ENCODE measurements around the gene PLB1. TPM values are rescaled to one million over a fixed set of nuclear protein-coding genes. Genes with fewer than 3 reads are reported as not detected.

PLB1 gene
- total RNA-seq, 1 experiment from 2014 or later = 0.44 TPM

DNA sequence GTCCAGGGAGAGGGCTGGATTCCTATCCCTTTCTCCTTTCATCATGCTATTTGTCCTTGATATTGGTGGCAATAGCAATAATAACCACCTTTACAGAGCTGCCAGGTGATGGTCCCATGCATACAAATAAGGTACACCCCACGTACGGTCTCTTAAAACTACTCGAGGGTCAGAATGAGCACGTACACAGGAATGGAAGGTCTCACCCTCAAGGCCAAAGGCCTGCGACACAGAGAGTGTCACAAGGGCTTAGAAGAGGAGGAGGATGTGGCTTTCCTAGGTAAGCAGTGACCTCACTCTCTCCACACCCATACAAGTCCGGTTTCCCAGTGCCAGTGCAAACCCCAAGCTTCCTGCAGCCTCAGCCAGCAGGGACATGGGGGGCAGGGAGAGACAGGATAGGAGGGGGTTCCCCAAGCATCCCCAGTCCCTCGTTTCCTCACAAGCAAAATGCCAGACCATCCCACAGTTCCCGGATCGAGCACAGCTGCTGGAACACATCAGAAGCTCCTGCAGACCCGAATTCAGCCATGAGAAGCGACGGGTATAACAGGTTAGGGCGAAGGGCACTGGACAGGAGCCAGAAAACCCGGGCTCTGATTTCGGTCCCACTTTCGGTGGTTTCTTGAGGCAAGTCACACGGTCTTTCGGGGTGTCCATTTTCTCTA lies 49.2 kb downstream of the PLB1 start (continued):
- TF ChIP-seq ZNF232 (CRISPR knock-in tag; IDR thresholded peaks at IDR 0.05) (no peak), TEAD1 (CRISPR knock-in tag; IDR thresholded peaks at IDR 0.05) (no peak), ZNF121 (CRISPR knock-in tag; IDR thresholded peaks at IDR 0.05) (no peak), OVOL2 (CRISPR knock-in tag; IDR thresholded peaks at IDR 0.05; ENCODE audit: borderline replicate concordance) (no peak), SMAD4 (CRISPR knock-in tag; IDR thresholded peaks at IDR 0.05) (no peak), MXD4 (CRISPR knock-in tag; IDR thresholded peaks at IDR 0.05; ENCODE audit: borderline replicate concordance) (no peak), ZBTB21 (CRISPR knock-in tag; IDR thresholded peaks at IDR 0.05; ENCODE audit: borderline replicate concordance) (no peak)
- TF ChIP-seq, protein P1, sequence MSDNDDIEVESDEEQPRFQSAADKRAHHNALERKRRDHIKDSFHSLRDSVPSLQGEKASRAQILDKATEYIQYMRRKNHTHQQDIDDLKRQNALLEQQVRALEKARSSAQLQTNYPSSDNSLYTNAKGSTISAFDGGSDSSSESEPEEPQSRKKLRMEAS (CRISPR knock-in tag; IDR thresholded peaks at IDR 0.05) = no peak
- TF ChIP-seq, protein P2, sequence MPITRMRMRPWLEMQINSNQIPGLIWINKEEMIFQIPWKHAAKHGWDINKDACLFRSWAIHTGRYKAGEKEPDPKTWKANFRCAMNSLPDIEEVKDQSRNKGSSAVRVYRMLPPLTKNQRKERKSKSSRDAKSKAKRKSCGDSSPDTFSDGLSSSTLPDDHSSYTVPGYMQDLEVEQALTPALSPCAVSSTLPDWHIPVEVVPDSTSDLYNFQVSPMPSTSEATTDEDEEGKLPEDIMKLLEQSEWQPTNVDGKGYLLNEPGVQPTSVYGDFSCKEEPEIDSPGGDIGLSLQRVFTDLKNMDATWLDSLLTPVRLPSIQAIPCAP (CRISPR knock-in tag; IDR thresholded peaks at IDR 0.05) = no peak
- TF ChIP-seq, protein P3, sequence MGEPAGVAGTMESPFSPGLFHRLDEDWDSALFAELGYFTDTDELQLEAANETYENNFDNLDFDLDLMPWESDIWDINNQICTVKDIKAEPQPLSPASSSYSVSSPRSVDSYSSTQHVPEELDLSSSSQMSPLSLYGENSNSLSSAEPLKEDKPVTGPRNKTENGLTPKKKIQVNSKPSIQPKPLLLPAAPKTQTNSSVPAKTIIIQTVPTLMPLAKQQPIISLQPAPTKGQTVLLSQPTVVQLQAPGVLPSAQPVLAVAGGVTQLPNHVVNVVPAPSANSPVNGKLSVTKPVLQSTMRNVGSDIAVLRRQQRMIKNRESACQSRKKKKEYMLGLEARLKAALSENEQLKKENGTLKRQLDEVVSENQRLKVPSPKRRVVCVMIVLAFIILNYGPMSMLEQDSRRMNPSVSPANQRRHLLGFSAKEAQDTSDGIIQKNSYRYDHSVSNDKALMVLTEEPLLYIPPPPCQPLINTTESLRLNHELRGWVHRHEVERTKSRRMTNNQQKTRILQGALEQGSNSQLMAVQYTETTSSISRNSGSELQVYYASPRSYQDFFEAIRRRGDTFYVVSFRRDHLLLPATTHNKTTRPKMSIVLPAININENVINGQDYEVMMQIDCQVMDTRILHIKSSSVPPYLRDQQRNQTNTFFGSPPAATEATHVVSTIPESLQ (CRISPR knock-in tag; IDR thresholded peaks at IDR 0.05) = no peak
- TF ChIP-seq, protein P4, sequence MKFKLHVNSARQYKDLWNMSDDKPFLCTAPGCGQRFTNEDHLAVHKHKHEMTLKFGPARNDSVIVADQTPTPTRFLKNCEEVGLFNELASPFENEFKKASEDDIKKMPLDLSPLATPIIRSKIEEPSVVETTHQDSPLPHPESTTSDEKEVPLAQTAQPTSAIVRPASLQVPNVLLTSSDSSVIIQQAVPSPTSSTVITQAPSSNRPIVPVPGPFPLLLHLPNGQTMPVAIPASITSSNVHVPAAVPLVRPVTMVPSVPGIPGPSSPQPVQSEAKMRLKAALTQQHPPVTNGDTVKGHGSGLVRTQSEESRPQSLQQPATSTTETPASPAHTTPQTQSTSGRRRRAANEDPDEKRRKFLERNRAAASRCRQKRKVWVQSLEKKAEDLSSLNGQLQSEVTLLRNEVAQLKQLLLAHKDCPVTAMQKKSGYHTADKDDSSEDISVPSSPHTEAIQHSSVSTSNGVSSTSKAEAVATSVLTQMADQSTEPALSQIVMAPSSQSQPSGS (CRISPR knock-in tag; IDR thresholded peaks at IDR 0.05; ENCODE audit: borderline replicate concordance, low read depth) = no peak
- TF ChIP-seq, protein P5, sequence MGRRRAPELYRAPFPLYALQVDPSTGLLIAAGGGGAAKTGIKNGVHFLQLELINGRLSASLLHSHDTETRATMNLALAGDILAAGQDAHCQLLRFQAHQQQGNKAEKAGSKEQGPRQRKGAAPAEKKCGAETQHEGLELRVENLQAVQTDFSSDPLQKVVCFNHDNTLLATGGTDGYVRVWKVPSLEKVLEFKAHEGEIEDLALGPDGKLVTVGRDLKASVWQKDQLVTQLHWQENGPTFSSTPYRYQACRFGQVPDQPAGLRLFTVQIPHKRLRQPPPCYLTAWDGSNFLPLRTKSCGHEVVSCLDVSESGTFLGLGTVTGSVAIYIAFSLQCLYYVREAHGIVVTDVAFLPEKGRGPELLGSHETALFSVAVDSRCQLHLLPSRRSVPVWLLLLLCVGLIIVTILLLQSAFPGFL (CRISPR knock-in tag; IDR thresholded peaks at IDR 0.05; ENCODE audit: borderline replicate concordance) = no peak

DNA sequence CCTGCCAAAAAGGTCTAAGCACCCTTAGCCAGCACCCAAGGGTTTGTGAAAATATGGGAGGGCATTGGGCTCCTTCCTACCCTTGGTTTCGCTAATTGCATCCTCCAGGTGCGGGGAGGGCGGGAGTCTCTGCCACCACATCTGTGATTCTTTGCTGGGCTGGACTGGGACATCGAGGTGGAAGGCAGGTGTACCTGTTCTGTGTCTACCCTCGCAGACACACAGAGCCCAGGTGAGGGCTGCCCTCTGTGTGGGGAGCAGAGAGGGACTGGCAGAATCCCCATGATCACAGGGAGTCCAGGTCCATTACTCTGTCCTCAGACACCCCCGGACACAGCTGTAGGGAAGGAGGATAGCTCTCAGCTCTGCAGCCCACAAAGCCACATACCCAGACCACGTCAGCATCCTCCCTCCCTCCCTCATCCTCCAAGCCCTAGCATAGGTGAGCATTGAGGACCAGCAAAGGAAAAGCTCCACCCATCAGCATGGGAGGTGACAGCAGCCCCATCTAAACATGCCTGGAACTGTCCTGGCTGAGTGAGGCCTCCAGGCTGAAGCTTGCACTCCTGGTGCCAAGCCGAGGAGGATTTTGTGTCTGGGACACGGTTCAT lies 49.8 kb downstream of the PLB1 start:
- no peak overlapping the region for H3K4me3 Mint-ChIP-seq
- ChIA-PET CTCF (interaction anchor here (0.9 kb wide), 1 partner anchor 21 kb away, joined by 3 read pairs; no protein-coding TSS in a partner anchor), POLR2A (no interaction called here)
- H3K9me3 Mint-ChIP-seq = no peaks in the 10 kb centered on the region
- ATAC-seq (no peak), DNase-seq (ENCODE audit: low spot score) (no peak)
- TF ChIP-seq, protein P6, sequence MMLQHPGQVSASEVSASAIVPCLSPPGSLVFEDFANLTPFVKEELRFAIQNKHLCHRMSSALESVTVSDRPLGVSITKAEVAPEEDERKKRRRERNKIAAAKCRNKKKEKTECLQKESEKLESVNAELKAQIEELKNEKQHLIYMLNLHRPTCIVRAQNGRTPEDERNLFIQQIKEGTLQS (CRISPR knock-in tag; conservative IDR thresholded peaks at IDR 0.05) = no peak
- TF ChIP-seq ETV6 (CRISPR knock-in tag; IDR thresholded peaks at IDR 0.05) = no peak
- no peak for TF ChIP-seq NR2C2 (CRISPR knock-in tag; IDR thresholded peaks at IDR 0.05)
- H3K27me3 Mint-ChIP-seq (ENCODE audit: low read depth) = no peaks in the 10 kb centered on the region
- no peaks in the 10 kb centered on the region for H3K4me1 Mint-ChIP-seq
- H3K27ac Mint-ChIP-seq = no peak overlapping the region
- no peaks in the 10 kb centered on the region for H3K36me3 Mint-ChIP-seq

DNA sequence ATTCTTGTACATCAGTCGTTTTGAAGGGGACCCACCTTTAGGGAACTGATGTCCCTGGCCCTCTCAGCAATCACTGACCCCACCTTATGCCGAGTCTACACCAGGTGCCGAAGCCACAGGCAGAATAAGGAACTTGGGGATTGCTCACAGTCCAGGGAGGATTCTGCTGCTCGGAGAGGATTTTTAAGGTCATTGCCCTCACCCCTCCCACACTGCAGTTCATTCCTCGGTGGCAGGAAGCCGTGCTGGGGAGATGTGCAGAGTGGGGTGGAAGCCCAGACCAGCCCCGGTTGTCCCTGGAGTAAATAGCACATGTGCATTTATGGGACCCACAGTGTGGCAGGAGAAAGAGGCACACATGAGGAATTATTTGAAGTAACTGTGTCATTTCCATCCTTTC lies 50.4 kb downstream of the PLB1 start:
- ATAC-seq (no peak), DNase-seq (ENCODE audit: low spot score) (no peak)
- H3K4me3 Mint-ChIP-seq = no peak overlapping the region
- TF ChIP-seq, protein P7, sequence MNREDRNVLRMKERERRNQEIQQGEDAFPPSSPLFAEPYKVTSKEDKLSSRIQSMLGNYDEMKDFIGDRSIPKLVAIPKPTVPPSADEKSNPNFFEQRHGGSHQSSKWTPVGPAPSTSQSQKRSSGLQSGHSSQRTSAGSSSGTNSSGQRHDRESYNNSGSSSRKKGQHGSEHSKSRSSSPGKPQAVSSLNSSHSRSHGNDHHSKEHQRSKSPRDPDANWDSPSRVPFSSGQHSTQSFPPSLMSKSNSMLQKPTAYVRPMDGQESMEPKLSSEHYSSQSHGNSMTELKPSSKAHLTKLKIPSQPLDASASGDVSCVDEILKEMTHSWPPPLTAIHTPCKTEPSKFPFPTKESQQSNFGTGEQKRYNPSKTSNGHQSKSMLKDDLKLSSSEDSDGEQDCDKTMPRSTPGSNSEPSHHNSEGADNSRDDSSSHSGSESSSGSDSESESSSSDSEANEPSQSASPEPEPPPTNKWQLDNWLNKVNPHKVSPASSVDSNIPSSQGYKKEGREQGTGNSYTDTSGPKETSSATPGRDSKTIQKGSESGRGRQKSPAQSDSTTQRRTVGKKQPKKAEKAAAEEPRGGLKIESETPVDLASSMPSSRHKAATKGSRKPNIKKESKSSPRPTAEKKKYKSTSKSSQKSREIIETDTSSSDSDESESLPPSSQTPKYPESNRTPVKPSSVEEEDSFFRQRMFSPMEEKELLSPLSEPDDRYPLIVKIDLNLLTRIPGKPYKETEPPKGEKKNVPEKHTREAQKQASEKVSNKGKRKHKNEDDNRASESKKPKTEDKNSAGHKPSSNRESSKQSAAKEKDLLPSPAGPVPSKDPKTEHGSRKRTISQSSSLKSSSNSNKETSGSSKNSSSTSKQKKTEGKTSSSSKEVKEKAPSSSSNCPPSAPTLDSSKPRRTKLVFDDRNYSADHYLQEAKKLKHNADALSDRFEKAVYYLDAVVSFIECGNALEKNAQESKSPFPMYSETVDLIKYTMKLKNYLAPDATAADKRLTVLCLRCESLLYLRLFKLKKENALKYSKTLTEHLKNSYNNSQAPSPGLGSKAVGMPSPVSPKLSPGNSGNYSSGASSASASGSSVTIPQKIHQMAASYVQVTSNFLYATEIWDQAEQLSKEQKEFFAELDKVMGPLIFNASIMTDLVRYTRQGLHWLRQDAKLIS (CRISPR knock-in tag; IDR thresholded peaks at IDR 0.05; ENCODE audit: borderline replicate concordance) = no peak
- TF ChIP-seq, protein P8, sequence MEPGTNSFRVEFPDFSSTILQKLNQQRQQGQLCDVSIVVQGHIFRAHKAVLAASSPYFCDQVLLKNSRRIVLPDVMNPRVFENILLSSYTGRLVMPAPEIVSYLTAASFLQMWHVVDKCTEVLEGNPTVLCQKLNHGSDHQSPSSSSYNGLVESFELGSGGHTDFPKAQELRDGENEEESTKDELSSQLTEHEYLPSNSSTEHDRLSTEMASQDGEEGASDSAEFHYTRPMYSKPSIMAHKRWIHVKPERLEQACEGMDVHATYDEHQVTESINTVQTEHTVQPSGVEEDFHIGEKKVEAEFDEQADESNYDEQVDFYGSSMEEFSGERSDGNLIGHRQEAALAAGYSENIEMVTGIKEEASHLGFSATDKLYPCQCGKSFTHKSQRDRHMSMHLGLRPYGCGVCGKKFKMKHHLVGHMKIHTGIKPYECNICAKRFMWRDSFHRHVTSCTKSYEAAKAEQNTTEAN (CRISPR knock-in tag; IDR thresholded peaks at IDR 0.05) = no peak
- no peaks in the 10 kb centered on the region for H3K27me3 Mint-ChIP-seq (ENCODE audit: low read depth)
- CTCF ChIA-PET = interaction anchor here (0.9 kb wide), 1 partner anchor 21 kb away, joined by 3 read pairs; no protein-coding TSS in a partner anchor
- POLR2A ChIA-PET = no interaction called here
- no peaks in the 10 kb centered on the region for H3K9me3 Mint-ChIP-seq
- no peaks in the 10 kb centered on the region for H3K36me3 Mint-ChIP-seq
- H3K4me1 Mint-ChIP-seq = no peaks in the 10 kb centered on the region
- no peak overlapping the region for H3K27ac Mint-ChIP-seq
